Activated T-cell treated with anti-CD3 and anti-CD28 coated beads for 4 hours (primary cell): ENCODE results near the gene OR4D9.

Experiments used
- DNase-seq: peaks from one replicate; pipeline ENCODE4 v3.0.0-alpha.2; 2020

OR4D9 gene

GRCh38 chr11:59550842-59551658, 39.7 kb downstream of the OR4D9 start:
- DNase-seq = peak; percentile 79

- DNase-seq = no peak
Observed at GRCh38 chr11:59551659-59552521, 40.6 kb downstream of the OR4D9 start.

- DNase-seq = no peak
Observed at GRCh38 chr11:59552844-59553243, 41.5 kb downstream of the OR4D9 start.

GRCh38 chr11:59553323-59553722, 42.0 kb downstream of the OR4D9 start:
- DNase-seq = no peak

- no peak for DNase-seq
Observed at GRCh38 chr11:59555601-59556114, 44.3 kb downstream of the OR4D9 start.

GRCh38 chr11:59556115-59556916, 45.0 kb downstream of the OR4D9 start:
- peak; percentile 60 for DNase-seq

- DNase-seq = no peak
Observed at GRCh38 chr11:59556917-59557348, 45.6 kb downstream of the OR4D9 start.

GRCh38 chr11:59558270-59558643, 46.9 kb downstream of the OR4D9 start:
- DNase-seq = no peak

GRCh38 chr11:59559886-59560285, 48.5 kb downstream of the OR4D9 start:
- DNase-seq = no peak

- DNase-seq = peak; percentile 77
Observed at GRCh38 chr11:59560290-59560701, 49.0 kb downstream of the OR4D9 start.

- peak; percentile 79 for DNase-seq
Observed at GRCh38 chr11:59560702-59561473, 49.5 kb downstream of the OR4D9 start.

GRCh38 chr11:59562292-59562691, 51.0 kb downstream of the OR4D9 start:
- DNase-seq = no peak
